GM12878 (cell line): ENCODE results near the gene ABI3. TPM values are rescaled to one million over a fixed set of nuclear protein-coding genes. Genes with fewer than 3 reads are reported as not detected.

Source experiments
- ATAC-seq: fragments of 200-7000 bp; cut with Tn5 transposase; 3 replicates; pipeline ENCODE4 v1.9.1; 2020; ENCODE audit warnings: mild to moderate bottlenecking, moderate library complexity
- BruUV-seq: library from RNA; stranded (reverse); fragments of 400-500 nt; replicated peaks from 2 replicates; lab custom pipeline; 2021; lab: Mats Ljungman, UMichigan
- CTCF ChIA-PET: fragments of 300-600 bp; sonication (Branson Sonifier 250); formaldehyde crosslinking; extraction: SDS; loops from one replicate; lab custom pipeline; 2021; ENCODE audit warnings: inconsistent platforms; lab: Yijun Ruan, JAX
- POLR2A ChIA-PET: fragments of 350-600 bp; formaldehyde crosslinking; extraction: SDS; loops from one replicate; lab custom pipeline; 2021; ENCODE audit warnings: inconsistent platforms; lab: Charles Lee
- RAD21 ChIA-PET: fragments of 300-600 bp; sonication (Branson Sonifier 250); formaldehyde crosslinking; loops from one replicate; lab custom pipeline; 2023; ENCODE audit warnings: antibody characterized with exemption; ENCODE audit not compliant: unreplicated experiment; lab: Charles Lee
- SMC1A ChIA-PET: fragments of 300-600 bp; sonication (Branson Sonifier 250); formaldehyde crosslinking; loops from one replicate; lab custom pipeline; 2023; ENCODE audit not compliant: unreplicated experiment, uncharacterized antibody; lab: Charles Lee
- DNase-seq: peaks from one replicate; pipeline ENCODE4 v3.0.0-alpha.2; 2011; ENCODE audit warnings: low read depth, low spot score
- FAIRE-seq: peaks from 3 replicates; lab custom pipeline; 2011; peaks lifted over from hg19 to GRCh38; lab: Jason Lieb, UNC
- H2AFZ ChIP-seq: 2 replicates; pipeline ENCODE4 v1.6.0; 2011; ENCODE audit warnings: low read depth, low read length, control low read depth; ENCODE audit not compliant: control insufficient read depth
- H3K27ac ChIP-seq: 2 replicates; pipeline ENCODE4 v1.5.1; 2011; ENCODE audit warnings: control low read depth; ENCODE audit not compliant: control insufficient read depth, insufficient read depth
- H3K27me3 ChIP-seq, 2 experiments: replicated peaks in 1 of 2; 2 replicates each; pipeline versions ENCODE4 v1.6.0 to v1.6.1; 2011; ENCODE audit warnings: low read length in 1 of 2; ENCODE audit not compliant: control insufficient read depth in 2 of 2, insufficient read depth in 2 of 2
- H3K36me3 ChIP-seq, 2 experiments: 2 replicates each; pipeline ENCODE4 v1.5.1; 2011; ENCODE audit warnings: low read length in 1 of 2; ENCODE audit not compliant: control insufficient read depth in 2 of 2, insufficient read depth in 2 of 2
- H3K4me1 ChIP-seq: 2 replicates; pipeline ENCODE4 v1.6.1; 2011; ENCODE audit warnings: mild to moderate bottlenecking, low read length, moderate library complexity, mixed read lengths; ENCODE audit not compliant: control insufficient read depth, insufficient read depth
- H3K4me2 ChIP-seq: 2 replicates; pipeline ENCODE4 v1.6.0; 2011; ENCODE audit warnings: control low read depth; ENCODE audit not compliant: control insufficient read depth, insufficient read depth
- H3K4me3 ChIP-seq: fragments of 200-600 bp; sonication (generic); 2 replicates; pipeline ENCODE4 v1.5.1; 2016
- H3K79me2 ChIP-seq: 2 replicates; pipeline ENCODE4 v1.6.0; 2011; ENCODE audit warnings: low read length; ENCODE audit not compliant: control insufficient read depth, insufficient read depth
- H3K9ac ChIP-seq: 2 replicates; pipeline ENCODE4 v1.8.0; 2011; ENCODE audit warnings: low read length, control low read depth, mixed read lengths; ENCODE audit not compliant: control insufficient read depth, insufficient read depth
- H3K9me3 ChIP-seq: replicated peaks from 3 replicates; pipeline ENCODE4 v1.5.1; 2011; ENCODE audit warnings: mild to moderate bottlenecking, low read length; ENCODE audit not compliant: control insufficient read depth, insufficient read depth
- H4K20me1 ChIP-seq: 2 replicates; pipeline ENCODE4 v1.6.0; 2011; ENCODE audit not compliant: control insufficient read depth, insufficient read depth
- IKZF1 ChIP-seq: fragments of 450-650 bp; conservative IDR thresholded peaks from 2 replicates; pipeline ENCODE4 v1.6.1; 2017; ENCODE audit warnings: antibody characterized with exemption, mild to moderate bottlenecking
- LARP7 ChIP-seq: fragments of 450-650 bp; IDR thresholded peaks from 2 replicates; pipeline ENCODE4 v1.6.1; 2017; ENCODE audit warnings: mild to moderate bottlenecking
- MEF2B ChIP-seq: fragments of 450-650 bp; IDR thresholded peaks from 2 replicates; pipeline ENCODE4 v1.6.1; 2018; ENCODE audit warnings: mild to moderate bottlenecking, moderate library complexity; ENCODE audit not compliant: partially characterized antibody, poor library complexity, severe bottlenecking
- RBBP5 ChIP-seq: fragments of 200-600 bp; sonication (generic); conservative IDR thresholded peaks from 2 replicates; pipeline ENCODE4 v1.6.1; 2016
- SMC3 ChIP-seq: IDR thresholded peaks from 2 replicates; pipeline ENCODE4 v1.6.1; 2011; ENCODE audit warnings: low read length, improper control_type of control experiment, borderline replicate concordance
- SP1 ChIP-seq: IDR thresholded peaks from one replicate; pipeline ENCODE4 v1.6.1; 2011; ENCODE audit warnings: low read depth, low read length
- SPI1 ChIP-seq: IDR thresholded peaks from 2 replicates; pipeline ENCODE4 v1.6.1; 2011; ENCODE audit warnings: low read depth, mild to moderate bottlenecking, low read length, moderate library complexity, borderline replicate concordance; ENCODE audit not compliant: insufficient read depth
- YBX1 ChIP-seq: fragments of 450-650 bp; IDR thresholded peaks from 2 replicates; pipeline ENCODE4 v1.6.1; 2016; ENCODE audit warnings: antibody characterized with exemption
- ZNF217 ChIP-seq: fragments of 450-650 bp; IDR thresholded peaks from 2 replicates; pipeline ENCODE4 v1.6.1; 2017; ENCODE audit warnings: antibody characterized with exemption, mild to moderate bottlenecking
- WGBS: methylation state at CpG from one replicate; pipeline ENCODE4 v1.1.6; 2016; ENCODE audit warnings: low lambda C conversion rate; ENCODE audit not compliant: insufficient replicate concordance, insufficient coverage; ENCODE audit errors: missing lambda C conversion rate; 5-methylcytosine and 5-hydroxymethylcytosine counted together
- in situ Hi-C: fragments of 300-500 bp; cut with MboI; formaldehyde crosslinking; loops from 9 replicates; pipeline ENCODE4 v1.14.3; 2018; ENCODE audit warnings: mixed read lengths
- intact Hi-C: fragments of 100-400 bp; cut with micrococcal nuclease; formaldehyde crosslinking; loops from one replicate; pipeline ENCODE4 v1.14.2; 2022; ENCODE audit not compliant: unreplicated experiment
- polyA plus RNA-seq, 11 experiments: library from polyadenylated mRNA; depleted of rRNA in 4 of 11; unstranded in 6 of 11; stranded (reverse) in 5 of 11; fragments of >200 nt; fragmentation: Nextera tagmentation in 4 of 11; fragmentation: Illumina TruSeq in 1 of 11; extraction: Ambion mirVana in 4 of 11; extraction: Trizol in 1 of 11; gene quantifications; 1 replicate in 1 of 11; 2 replicates in 10 of 11; pipeline versions ENCODE4 v1.2.1 to v1.2.3, GENCODE V29; 2011 to 2016; ENCODE audit warnings: inconsistent platforms in 2 of 11, missing spikeins in 2 of 11, low read depth in 1 of 11
- total RNA-seq, 4 experiments: library from RNA; depleted of rRNA in 3 of 4; stranded (reverse); fragments of >200 nt in 3 of 4; fragmentation: Illumina TruSeq in 1 of 4; extraction: Trizol in 1 of 4; gene quantifications; 2 replicates each; pipeline versions ENCODE4 v1.2.1 to v1.2.3, GENCODE V29; 2013 to 2021
- TF ChIP-seq, protein P1 (sequence below): fragments of 450-650 bp; IDR thresholded peaks from 2 replicates; pipeline ENCODE4 v1.6.1; 2014; ENCODE audit warnings: mild to moderate bottlenecking
- TF ChIP-seq, protein P2 (sequence below): fragments of 450-650 bp; IDR thresholded peaks from 2 replicates; pipeline ENCODE4 v1.6.1; 2017; ENCODE audit warnings: mild to moderate bottlenecking, moderate library complexity
- TF ChIP-seq, protein P3 (sequence below): fragments of 450-650 bp; formaldehyde crosslinking; IDR thresholded peaks from 2 replicates; pipeline ENCODE4 v1.4.0; 2022; ENCODE audit warnings: mild to moderate bottlenecking, moderate library complexity

The ABI3 gene
- total and polyA plus RNA-seq, 10 of the 15 experiments (the other 5 are each of a cell fraction or from before 2014, with no cell fraction given), result 13.4 to 109 (median 51.1) TPM

DNA sequence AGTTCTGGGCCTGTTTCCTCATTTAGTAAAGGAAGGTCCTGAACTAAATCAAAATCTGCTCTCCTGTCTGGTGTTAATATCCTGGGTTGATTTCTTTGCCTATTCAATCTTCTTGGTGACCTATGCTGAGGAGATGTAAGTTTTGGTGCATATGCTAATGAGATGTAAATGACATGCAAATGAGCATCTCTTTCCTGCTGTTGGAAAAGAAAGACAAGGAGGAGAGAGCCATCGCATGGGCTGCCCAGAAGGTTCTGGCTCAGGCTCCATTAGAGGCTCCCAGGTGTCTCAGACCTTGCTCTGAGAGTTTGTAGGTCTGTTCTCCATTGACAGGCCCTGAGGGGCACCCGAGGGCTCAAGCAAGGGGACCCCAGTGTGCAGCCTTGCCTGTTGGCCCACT, 3.3 kb downstream of the ABI3 start (continued):
- 0 out of 2 replicates have a peak, but pooled peaks have one; percentile 15 for TF ChIP-seq IKZF1
- TF ChIP-seq SMC3, result no peak
- 0 out of 2 replicates have a peak, but pooled peaks have one; percentile 11 for TF ChIP-seq LARP7
- TF ChIP-seq, all 136 proteins: peak for 4

DNA sequence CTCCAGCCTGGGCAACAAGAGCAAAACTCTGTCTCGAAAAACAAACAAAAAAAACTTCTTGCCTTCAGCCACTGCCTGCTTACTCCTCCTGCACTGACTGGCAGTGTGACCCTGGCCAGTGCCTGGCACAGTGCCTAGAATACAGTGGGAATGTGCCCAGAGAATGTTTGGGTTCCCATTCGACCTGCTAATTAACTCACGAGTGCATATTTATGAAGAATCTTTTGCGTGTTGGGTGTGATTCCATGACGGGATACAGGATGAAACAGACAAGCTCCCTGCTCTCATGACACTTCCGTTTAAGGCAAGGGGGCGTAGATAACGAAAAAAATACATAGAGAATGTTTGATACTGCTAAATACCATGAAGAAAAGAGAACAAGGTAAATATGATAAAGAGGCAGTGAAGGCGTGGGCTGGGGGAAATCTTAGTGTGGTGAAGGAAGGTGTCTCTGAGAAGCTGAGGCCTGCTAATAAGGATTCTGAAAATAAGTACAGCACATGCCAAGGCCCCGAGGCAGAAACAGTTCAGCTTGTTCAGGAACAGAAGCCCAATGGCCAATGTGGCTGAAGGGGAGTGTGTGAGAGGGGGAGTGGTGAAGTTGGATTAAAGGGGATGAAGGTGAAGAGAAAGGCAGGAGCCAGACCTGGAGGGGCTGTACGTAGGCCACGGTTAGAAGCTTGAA, 4.3 kb downstream of the ABI3 start:
- intact Hi-C loops, result loop anchor here (5.0 kb wide), 1 partner anchor 298 kb away; no protein-coding TSS in a partner anchor
- no peak for FAIRE-seq
- no peak overlapping the region for H2AFZ ChIP-seq
- TF ChIP-seq, protein P1, sequence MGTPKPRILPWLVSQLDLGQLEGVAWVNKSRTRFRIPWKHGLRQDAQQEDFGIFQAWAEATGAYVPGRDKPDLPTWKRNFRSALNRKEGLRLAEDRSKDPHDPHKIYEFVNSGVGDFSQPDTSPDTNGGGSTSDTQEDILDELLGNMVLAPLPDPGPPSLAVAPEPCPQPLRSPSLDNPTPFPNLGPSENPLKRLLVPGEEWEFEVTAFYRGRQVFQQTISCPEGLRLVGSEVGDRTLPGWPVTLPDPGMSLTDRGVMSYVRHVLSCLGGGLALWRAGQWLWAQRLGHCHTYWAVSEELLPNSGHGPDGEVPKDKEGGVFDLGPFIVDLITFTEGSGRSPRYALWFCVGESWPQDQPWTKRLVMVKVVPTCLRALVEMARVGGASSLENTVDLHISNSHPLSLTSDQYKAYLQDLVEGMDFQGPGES, result no peak
- TF ChIP-seq, protein P2, sequence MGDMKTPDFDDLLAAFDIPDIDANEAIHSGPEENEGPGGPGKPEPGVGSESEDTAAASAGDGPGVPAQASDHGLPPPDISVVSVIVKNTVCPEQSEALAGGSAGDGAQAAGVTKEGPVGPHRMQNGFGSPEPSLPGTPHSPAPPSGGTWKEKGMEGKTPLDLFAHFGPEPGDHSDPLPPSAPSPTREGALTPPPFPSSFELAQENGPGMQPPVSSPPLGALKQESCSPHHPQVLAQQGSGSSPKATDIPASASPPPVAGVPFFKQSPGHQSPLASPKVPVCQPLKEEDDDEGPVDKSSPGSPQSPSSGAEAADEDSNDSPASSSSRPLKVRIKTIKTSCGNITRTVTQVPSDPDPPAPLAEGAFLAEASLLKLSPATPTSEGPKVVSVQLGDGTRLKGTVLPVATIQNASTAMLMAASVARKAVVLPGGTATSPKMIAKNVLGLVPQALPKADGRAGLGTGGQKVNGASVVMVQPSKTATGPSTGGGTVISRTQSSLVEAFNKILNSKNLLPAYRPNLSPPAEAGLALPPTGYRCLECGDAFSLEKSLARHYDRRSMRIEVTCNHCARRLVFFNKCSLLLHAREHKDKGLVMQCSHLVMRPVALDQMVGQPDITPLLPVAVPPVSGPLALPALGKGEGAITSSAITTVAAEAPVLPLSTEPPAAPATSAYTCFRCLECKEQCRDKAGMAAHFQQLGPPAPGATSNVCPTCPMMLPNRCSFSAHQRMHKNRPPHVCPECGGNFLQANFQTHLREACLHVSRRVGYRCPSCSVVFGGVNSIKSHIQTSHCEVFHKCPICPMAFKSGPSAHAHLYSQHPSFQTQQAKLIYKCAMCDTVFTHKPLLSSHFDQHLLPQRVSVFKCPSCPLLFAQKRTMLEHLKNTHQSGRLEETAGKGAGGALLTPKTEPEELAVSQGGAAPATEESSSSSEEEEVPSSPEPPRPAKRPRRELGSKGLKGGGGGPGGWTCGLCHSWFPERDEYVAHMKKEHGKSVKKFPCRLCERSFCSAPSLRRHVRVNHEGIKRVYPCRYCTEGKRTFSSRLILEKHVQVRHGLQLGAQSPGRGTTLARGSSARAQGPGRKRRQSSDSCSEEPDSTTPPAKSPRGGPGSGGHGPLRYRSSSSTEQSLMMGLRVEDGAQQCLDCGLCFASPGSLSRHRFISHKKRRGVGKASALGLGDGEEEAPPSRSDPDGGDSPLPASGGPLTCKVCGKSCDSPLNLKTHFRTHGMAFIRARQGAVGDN, result peak; percentile 93
- TF ChIP-seq RBBP5 (no peak), ZNF217 (no peak), SPI1 (no peak), MEF2B (no peak), SP1 (no peak), YBX1 (no peak)
- TF ChIP-seq, protein P3, sequence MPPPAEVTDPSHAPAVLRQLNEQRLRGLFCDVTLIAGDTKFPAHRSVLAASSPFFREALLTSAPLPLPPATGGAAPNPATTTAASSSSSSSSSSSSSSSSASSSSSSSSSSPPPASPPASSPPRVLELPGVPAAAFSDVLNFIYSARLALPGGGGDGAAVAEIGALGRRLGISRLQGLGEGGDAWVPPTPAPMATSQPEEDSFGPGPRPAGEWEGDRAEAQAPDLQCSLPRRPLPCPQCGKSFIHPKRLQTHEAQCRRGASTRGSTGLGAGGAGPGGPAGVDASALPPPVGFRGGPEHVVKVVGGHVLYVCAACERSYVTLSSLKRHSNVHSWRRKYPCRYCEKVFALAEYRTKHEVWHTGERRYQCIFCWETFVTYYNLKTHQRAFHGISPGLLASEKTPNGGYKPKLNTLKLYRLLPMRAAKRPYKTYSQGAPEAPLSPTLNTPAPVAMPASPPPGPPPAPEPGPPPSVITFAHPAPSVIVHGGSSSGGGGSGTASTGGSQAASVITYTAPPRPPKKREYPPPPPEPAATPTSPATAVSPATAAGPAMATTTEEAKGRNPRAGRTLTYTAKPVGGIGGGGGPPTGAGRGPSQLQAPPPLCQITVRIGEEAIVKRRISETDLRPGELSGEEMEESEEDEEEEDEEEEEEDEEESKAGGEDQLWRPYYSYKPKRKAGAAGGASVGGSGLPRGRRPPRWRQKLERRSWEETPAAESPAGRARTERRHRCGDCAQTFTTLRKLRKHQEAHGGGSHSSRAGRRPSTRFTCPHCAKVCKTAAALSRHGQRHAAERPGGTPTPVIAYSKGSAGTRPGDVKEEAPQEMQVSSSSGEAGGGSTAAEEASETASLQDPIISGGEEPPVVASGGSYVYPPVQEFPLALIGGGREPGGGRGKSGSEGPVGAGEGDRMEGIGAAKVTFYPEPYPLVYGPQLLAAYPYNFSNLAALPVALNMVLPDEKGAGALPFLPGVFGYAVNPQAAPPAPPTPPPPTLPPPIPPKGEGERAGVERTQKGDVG (CRISPR knock-in tag), result no peak

More for the DNA sequence above, 4.3 kb downstream of the ABI3 start:
- WGBS, result 62% methylated on average over 12 of the region's 12 CpGs
- ChIA-PET SMC1A (interaction anchor here (1.0 to 16.8 kb wide), 6 partner anchors 12 to 128 kb away, joined by 3 to 354 read pairs (median 6); partner anchors contain the start of gene PHOSPHO1), RAD21 (interaction anchor here (1.2 to 13.4 kb wide), 4 partner anchors 12 to 299 kb away, joined by 3 to 355 read pairs (median 39); no protein-coding TSS in a partner anchor), POLR2A (interaction anchor here (0.6 to 13.2 kb wide), 4 partner anchors 11 to 1090 kb away, joined by 3 to 537 read pairs (median 8); no protein-coding TSS in a partner anchor), CTCF (interaction anchor here (0.7 to 8.5 kb wide), 13 partner anchors 8 to 355 kb away, joined by 3 to 127 read pairs (median 3); no protein-coding TSS in a partner anchor)
- Histone ChIP-seq H3K27me3 (no peaks in the 10 kb centered on the region), H3K4me3 (peak overlapping the region; percentile 45), H3K36me3 (peaks cover 5 to 18% of the 10 kb centered on the region in 2 experiments), H3K79me2 (peaks cover 77% of the 10 kb centered on the region), H3K27ac (peak overlapping the region; percentile 96), H4K20me1 (no peaks in the 10 kb centered on the region), H3K9ac (peak overlapping the region; percentile 27), H3K4me1 (peaks cover 54% of the 10 kb centered on the region), H3K4me2 (peak overlapping the region; percentile 94), H3K9me3 (no peaks in the 10 kb centered on the region)
- in situ Hi-C loops, result no loop called here
- DNase-seq (no peak), ATAC-seq (no peak)
- no TSS peak for BruUV-seq
